Measurements from ENCODE around the gene VRK2.
"Not testable (repeated sequence)": the region's sequence is repeated elsewhere in the genome, so short reads cannot be mapped to it uniquely, and the experiment has no call there.

- TF ChIP-seq POLR2A (IDR thresholded peaks at IDR 0.05); CTCF (IDR thresholded peaks at IDR 0.05); POLR2AphosphoS5 (IDR thresholded peaks at IDR 0.05; ENCODE audit: insufficient read depth in 1 of 2, low read depth in 1 of 2): not testable (repeated sequence)
These were observed 99.2 kb downstream of the VRK2 start for GRCh38 chr2:58145769-58146168.
